A673 (cell line): ENCODE results near the gene CELF4.

Experiments used
- EZH2 ChIP-seq: fragments of 200-600 bp; sonication (generic); IDR thresholded peaks from 2 replicates; pipeline ENCODE4 v1.6.1; 2017; ENCODE audit warnings: borderline replicate concordance, low read depth, mild to moderate bottlenecking, mixed read lengths, antibody characterized with exemption, low read length; ENCODE audit not compliant: poor library complexity, severe bottlenecking
- TF ChIP-seq, protein P1 (sequence below): fragments of 300-800, 200-600 bp; sonication (generic); conservative IDR thresholded peaks from 2 replicates; pipeline ENCODE4 v1.5.1; 2017; ENCODE audit warnings: low read depth, mild to moderate bottlenecking, antibody characterized with exemption, low read length, moderate library complexity, mixed read lengths

DNA sequence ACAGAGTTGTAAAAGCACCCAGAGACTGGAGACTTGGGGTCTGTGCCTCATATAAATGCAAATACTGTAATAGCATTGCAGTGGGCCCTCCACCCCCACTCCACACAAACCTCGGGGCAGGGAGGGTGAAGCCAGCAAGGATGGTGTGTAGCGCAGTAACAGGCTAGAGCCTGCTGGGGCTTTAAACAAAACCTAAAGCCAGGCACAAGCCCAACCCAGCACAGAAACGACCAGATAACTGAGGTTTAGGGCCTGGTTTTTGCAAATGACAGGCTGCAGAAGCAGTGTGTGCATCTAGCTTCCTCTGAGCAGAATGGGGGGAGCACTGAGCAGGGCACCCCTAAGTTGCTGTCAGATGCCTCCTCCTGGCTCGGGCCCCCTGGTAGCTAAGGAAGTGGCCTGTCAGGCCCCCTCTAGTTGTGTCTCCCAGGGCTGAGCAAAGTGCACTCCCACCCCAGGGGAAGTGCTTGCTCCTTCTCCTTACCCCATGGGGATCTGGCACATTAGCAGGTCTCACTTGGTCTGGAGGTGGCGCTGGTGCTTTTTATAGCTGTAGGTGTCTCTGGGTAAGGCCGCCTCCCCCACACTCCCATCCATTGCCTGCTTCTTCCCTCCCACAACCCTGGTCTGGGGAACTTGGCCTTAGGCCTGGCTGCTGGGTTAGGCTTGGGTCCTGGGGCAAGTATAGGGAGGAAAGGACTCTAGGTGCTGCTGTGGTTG lies 135.1 kb downstream of the CELF4 start:
- TF ChIP-seq, protein P1, sequence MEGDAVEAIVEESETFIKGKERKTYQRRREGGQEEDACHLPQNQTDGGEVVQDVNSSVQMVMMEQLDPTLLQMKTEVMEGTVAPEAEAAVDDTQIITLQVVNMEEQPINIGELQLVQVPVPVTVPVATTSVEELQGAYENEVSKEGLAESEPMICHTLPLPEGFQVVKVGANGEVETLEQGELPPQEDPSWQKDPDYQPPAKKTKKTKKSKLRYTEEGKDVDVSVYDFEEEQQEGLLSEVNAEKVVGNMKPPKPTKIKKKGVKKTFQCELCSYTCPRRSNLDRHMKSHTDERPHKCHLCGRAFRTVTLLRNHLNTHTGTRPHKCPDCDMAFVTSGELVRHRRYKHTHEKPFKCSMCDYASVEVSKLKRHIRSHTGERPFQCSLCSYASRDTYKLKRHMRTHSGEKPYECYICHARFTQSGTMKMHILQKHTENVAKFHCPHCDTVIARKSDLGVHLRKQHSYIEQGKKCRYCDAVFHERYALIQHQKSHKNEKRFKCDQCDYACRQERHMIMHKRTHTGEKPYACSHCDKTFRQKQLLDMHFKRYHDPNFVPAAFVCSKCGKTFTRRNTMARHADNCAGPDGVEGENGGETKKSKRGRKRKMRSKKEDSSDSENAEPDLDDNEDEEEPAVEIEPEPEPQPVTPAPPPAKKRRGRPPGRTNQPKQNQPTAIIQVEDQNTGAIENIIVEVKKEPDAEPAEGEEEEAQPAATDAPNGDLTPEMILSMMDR, result no peak
- no peak for TF ChIP-seq EZH2
